Heart left ventricle (tissue), 16 donors: Measurements from ENCODE around the gene CD34. TPM values are rescaled to one million over a fixed set of nuclear protein-coding genes. Genes with fewer than 3 reads are reported as not detected.
A peak's percentile ranks its signal among the peaks of the same experiment; 100 is the strongest.
"Not testable (repeated sequence)": the region's sequence is repeated elsewhere in the genome, so short reads cannot be mapped to it uniquely, and the experiment has no call there.

Source experiments
- ATAC-seq, 4 donors: fragments of 200-7000 bp; cut with Tn5 transposase; one replicate each; pipeline ENCODE4 v1.9.1; 2020 to 2022; ENCODE audit warnings: moderate library complexity in 4 of 4, mild to moderate bottlenecking in 3 of 4, moderate number of reproducible peaks in 1 of 4
- DNase-seq, 5 donors: peaks; one replicate each; pipeline ENCODE4 v3.0.0-alpha.2; 2020
- H3K27ac ChIP-seq, 12 donors: fragments of 200-600 bp; sonication (generic) in 4 of 12; one replicate each; pipeline versions ENCODE4 v1.5.0 to v1.8.0; 2016 to 2022; ENCODE audit warnings: mild to moderate bottlenecking in 2 of 12
- H3K27me3 ChIP-seq, 9 donors: fragments of 200-600 bp; sonication (generic) in 2 of 9; one replicate each; pipeline versions ENCODE4 v1.5.1 to v1.8.0; 2016 to 2022; ENCODE audit warnings: mild to moderate bottlenecking in 3 of 9
- H3K36me3 ChIP-seq, 9 donors: fragments of 200-600 bp; sonication (generic) in 2 of 9; one replicate each; pipeline versions ENCODE4 v1.5.0 to v1.8.0; 2018 to 2022; ENCODE audit warnings: mild to moderate bottlenecking in 2 of 9
- H3K4me1 ChIP-seq, 12 donors: fragments of 200-600 bp; sonication (generic) in 4 of 12; one replicate each; pipeline versions ENCODE4 v1.5.0 to v1.8.0; 2016 to 2022; ENCODE audit warnings: mild to moderate bottlenecking in 3 of 12
- H3K4me3 ChIP-seq, 12 donors: fragments of 200-600 bp; sonication (generic) in 4 of 12; one replicate each; pipeline versions ENCODE4 v1.5.0 to v1.8.0; 2017 to 2022; ENCODE audit warnings: mild to moderate bottlenecking in 9 of 12, moderate library complexity in 4 of 12
- H3K9me3 ChIP-seq, 12 donors: fragments of 200-600 bp; sonication (generic) in 4 of 12; one replicate each; pipeline versions ENCODE4 v1.5.0 to v1.8.0; 2016 to 2022; ENCODE audit warnings: mild to moderate bottlenecking in 1 of 12
- POLR2A ChIP-seq, 2 donors: fragments of 450-650 bp; IDR thresholded peaks; one replicate each; pipeline ENCODE4 v1.6.1; 2017; ENCODE audit warnings: antibody characterized with exemption in 2 of 2, mild to moderate bottlenecking in 2 of 2, moderate library complexity in 2 of 2
- WGBS, 4 donors: extraction: QIAGEN DNeasy Blood & Tissue Kit in 2 of 4; methylation state at CpG; one replicate each; pipeline versions ENCODE4 v1.1.5 to v1.1.7; 2013 to 2018; 5-methylcytosine and 5-hydroxymethylcytosine counted together
- intact Hi-C, 10 donors: fragments of 100-400 bp; cut with DNase I; formaldehyde crosslinking; loops; one replicate each; pipeline versions ENCODE4 v1.11.1 to v1.14.2; 2022
- polyA plus RNA-seq, 2 donors: library from polyadenylated mRNA; stranded (reverse); fragments of 200-250 nt; gene quantifications; one replicate each; pipeline ENCODE4 v1.2.3, GENCODE V29; 2013
- total RNA-seq, 9 donors: library from RNA; depleted of rRNA in 2 of 9; stranded (reverse); fragments of >200 nt in 2 of 9; fragmentation: NEBNext Ultra II Directional in 3 of 9; extraction: Animal tissue kit (Norgen Biotek cat#: 25700) in 3 of 9; gene quantifications; one replicate each; pipeline versions ENCODE4 v1.1.0 to v1.2.4, GENCODE V29; 2016 to 2023
- TF ChIP-seq, protein P1 (sequence below), 12 donors: fragments of 200-600 bp; sonication (generic) in 4 of 12; IDR thresholded peaks; one replicate each; pipeline versions ENCODE4 v1.5.0 to v1.8.0; 2018 to 2022; ENCODE audit warnings: antibody characterized with exemption in 12 of 12, mild to moderate bottlenecking in 5 of 12
- donor health status: ischemic (EF 13 %, LVEDD 7.1; RV severe dilation, severe dysfunction).
- donor health status: healthy with polysubstance abuse.
- donor health status: DM: no; HTN: yes; CAD: no.
- donor health status: DM: no; HTN: no; CAD: no.
- donor health status: ischemic (EF 25% LVEDD 6.9; RV normal size, moderate dysfunction).
- donor health status: ischemic (EF 25% LVEDD 5.7; RV mildly dilated, moderate dysfunction).
- donor health status: healthy.
- donor health status: DM: yes; HTN: yes; CAD: no.
- donor health status: ischemic (EF 35%, LVEDD 5.7; RV mildly dilated, moderate dysfunction).
- donor health status: nonischemic (EF 11% LVEDD 7.7; RV severe dilation, severe dysfunction).
- donor health status: DM: yes; HTN: yes; CAD: no.
- donor health status: PGD.
- donor health status: ischemic (EF 29% LVEDD 5.4; RV normal size, mild dysfunction).
- donor health status: nonischemic (EF 23%, LVEDD 6.1; RV moderate dilation, normal function).

Gene CD34
- total and polyA plus RNA-seq, 11 donors: 37.4 to 103 (median 63.0) TPM

- ATAC-seq (no peak), DNase-seq (no peak)
- intact Hi-C loops: loop anchor here in 2 of 10 donors (10.0 kb wide), 1 partner anchor 362 kb away; the partner anchor contains the start of gene PLXNA2 (in 2 of the 2)
- Histone ChIP-seq H3K4me3 (no peak overlapping the region), H3K36me3 (peaks cover 0 to 37% (median 5%) of the 10 kb centered on the region in 9 donors), H3K27ac (peak overlapping the region in 6 of 12 donors; percentile 7 to 91 (median 42)), H3K4me1 (peaks cover 4 to 58% (median 30%) of the 10 kb centered on the region in 12 donors), H3K27me3 (no peaks in the 10 kb centered on the region), H3K9me3 (no peaks in the 10 kb centered on the region)
- TF ChIP-seq, protein P1, sequence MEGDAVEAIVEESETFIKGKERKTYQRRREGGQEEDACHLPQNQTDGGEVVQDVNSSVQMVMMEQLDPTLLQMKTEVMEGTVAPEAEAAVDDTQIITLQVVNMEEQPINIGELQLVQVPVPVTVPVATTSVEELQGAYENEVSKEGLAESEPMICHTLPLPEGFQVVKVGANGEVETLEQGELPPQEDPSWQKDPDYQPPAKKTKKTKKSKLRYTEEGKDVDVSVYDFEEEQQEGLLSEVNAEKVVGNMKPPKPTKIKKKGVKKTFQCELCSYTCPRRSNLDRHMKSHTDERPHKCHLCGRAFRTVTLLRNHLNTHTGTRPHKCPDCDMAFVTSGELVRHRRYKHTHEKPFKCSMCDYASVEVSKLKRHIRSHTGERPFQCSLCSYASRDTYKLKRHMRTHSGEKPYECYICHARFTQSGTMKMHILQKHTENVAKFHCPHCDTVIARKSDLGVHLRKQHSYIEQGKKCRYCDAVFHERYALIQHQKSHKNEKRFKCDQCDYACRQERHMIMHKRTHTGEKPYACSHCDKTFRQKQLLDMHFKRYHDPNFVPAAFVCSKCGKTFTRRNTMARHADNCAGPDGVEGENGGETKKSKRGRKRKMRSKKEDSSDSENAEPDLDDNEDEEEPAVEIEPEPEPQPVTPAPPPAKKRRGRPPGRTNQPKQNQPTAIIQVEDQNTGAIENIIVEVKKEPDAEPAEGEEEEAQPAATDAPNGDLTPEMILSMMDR (IDR thresholded peaks at IDR 0.05): no peak
- TF ChIP-seq POLR2A (IDR thresholded peaks at IDR 0.05): no peak
- 35 to 43% (median 40%) methylated on average over 3 of the region's 3 CpGs for WGBS, 4 donors
Measured at GRCh38 chr1:207882692-207883091, 28.2 kb downstream of the CD34 start.

DNA sequence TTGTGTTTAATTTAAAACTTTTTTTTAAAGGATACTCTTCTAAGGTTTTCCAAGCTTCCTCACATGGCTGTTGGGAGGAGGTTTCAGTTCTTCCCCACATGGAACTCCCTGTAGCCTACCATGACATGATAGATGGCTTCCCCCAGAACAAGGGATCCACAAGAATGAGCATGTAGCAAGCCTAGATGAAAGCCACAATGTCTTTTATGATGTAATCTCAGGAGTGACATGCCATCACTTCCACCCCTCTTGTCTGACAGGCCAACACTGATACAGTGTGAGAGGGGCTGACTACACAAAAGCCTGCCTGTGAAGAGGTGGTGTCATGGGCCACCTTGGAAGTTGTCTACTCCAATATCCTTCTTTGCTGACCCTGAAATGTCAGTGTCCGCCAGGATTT is 32.0 kb downstream of the CD34 start:
- no peaks in the 10 kb centered on the region for H3K27me3 ChIP-seq
- no peak overlapping the region for H3K4me3 ChIP-seq
- DNase-seq (no peak), ATAC-seq (no peak)
- TF ChIP-seq POLR2A (IDR thresholded peaks at IDR 0.05): no peak
- TF ChIP-seq, protein P1 (IDR thresholded peaks at IDR 0.05): no peak
- no peak overlapping the region for H3K27ac ChIP-seq
- peaks cover 0 to 31% (median 7%) of the 10 kb centered on the region in 12 donors for H3K4me1 ChIP-seq
- peaks cover 0 to 21% (median 5%) of the 10 kb centered on the region in 9 donors for H3K36me3 ChIP-seq
- intact Hi-C loops: no loop called here
- 82 to 94% (median 87%) methylated on average over 1 of the region's 1 CpG for WGBS, 4 donors
- H3K9me3 ChIP-seq: no peaks in the 10 kb centered on the region

GRCh38 chr1:207877914-207878313 is 33.0 kb downstream of the CD34 start:
- 94 to 98% (median 96%) methylated on average over 3 to 5 of the region's 5 CpGs for WGBS, 4 donors

DNA sequence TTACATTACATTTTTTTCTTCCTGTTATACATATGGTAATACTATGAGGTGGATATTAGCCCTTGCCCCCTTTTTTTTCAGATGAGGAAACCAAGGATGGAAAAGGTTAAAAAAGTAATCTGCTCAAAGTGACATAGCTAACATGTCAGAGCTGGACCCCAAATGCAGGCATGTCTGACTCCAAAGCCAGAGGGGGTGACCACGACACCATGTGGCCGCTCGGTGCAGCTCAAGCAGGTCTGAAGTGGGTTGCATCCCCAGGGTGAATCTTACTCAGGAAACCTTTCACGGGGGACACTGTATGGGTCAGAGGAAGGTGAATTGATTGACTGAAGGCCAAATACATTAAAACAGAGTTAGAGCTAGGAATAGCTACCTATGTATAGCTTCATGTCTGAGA is 34.8 kb downstream of the CD34 start:
- no peak for DNase-seq
- intact Hi-C loops: no loop called here

More at GRCh38 chr1:207877914-207878313, 33.0 kb downstream of the CD34 start:
- H3K27ac ChIP-seq, H3K27me3 ChIP-seq, DNase-seq, intact Hi-C loops, ATAC-seq, H3K4me3 ChIP-seq, H3K9me3 ChIP-seq: not testable (repeated sequence)
- Histone ChIP-seq H3K4me1 (peaks cover 0 to 31% (median 12%) of the 10 kb centered on the region in 12 donors), H3K36me3 (peaks cover 0 to 21% (median 5%) of the 10 kb centered on the region in 9 donors)

More for the DNA sequence above, 34.8 kb downstream of the CD34 start:
- TF ChIP-seq, protein P1 (IDR thresholded peaks at IDR 0.05): peak in 5 of 12 donors; percentile 9 to 38 (median 25)
- no peak for TF ChIP-seq POLR2A (IDR thresholded peaks at IDR 0.05)
- 53 to 67% (median 62%) methylated on average over 4 of the region's 4 CpGs for WGBS, 4 donors
- Histone ChIP-seq H3K4me3 (no peak overlapping the region), H3K36me3 (peaks cover 0 to 15% (median 5%) of the 10 kb centered on the region in 9 donors), H3K27ac (no peak overlapping the region), H3K9me3 (no peaks in the 10 kb centered on the region), H3K27me3 (no peaks in the 10 kb centered on the region), H3K4me1 (peaks cover 0 to 32% (median 12%) of the 10 kb centered on the region in 12 donors)
- no peak for ATAC-seq
